GM19240 (cell line): ENCODE data around the gene KRTAP9-6.
"Not testable (repeated sequence)": the region's sequence is repeated elsewhere in the genome, so short reads cannot be mapped to it uniquely, and the experiment has no call there.

Experiments
- DNase-seq: peaks from one replicate; pipeline ENCODE4 v3.0.0; 2011; ENCODE audit warnings: low spot score; ENCODE audit not compliant: insufficient read length

Gene KRTAP9-6

GRCh38 chr17:41271323-41271722 is 6.1 kb downstream of the KRTAP9-6 start:
- DNase-seq, result not testable (repeated sequence)

- DNase-seq, result no peak
These were observed 6.7 kb downstream of the KRTAP9-6 start for GRCh38 chr17:41271858-41272257.

DNA sequence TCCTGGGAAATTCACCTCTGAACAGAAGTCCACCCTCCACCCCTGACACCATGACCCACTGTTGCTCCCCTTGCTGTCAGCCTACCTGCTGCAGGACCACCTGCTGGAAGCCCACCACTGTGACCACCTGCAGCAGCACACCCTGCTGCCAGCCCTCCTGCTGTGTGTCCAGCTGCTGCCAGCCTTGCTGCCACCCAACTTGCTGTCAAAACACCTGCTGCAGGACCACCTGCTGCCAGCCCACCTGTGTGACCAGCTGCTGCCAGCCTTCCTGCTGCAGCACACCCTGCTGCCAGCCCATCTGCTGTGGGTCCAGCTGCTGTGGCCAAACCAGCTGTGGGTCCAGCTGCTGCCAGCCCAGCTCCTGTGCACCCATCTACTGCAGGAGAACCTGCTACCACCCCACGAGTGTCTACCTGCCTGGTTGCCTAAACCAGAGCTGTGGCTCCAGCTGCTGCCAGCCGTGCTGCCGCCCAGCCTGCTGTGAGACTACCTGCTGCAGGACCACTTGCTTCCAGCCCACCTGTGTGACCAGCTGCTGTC is 10.5 kb downstream of the KRTAP9-6 start, which contains the start of gene KRTAP9-7:
Gene KRTAP9-7 (plus strand): TSS at position 51 of the 543 bp plus-strand sequence. CDS start 0 bp downstream, at position 51.
- DNase-seq, result not testable (repeated sequence)

DNA sequence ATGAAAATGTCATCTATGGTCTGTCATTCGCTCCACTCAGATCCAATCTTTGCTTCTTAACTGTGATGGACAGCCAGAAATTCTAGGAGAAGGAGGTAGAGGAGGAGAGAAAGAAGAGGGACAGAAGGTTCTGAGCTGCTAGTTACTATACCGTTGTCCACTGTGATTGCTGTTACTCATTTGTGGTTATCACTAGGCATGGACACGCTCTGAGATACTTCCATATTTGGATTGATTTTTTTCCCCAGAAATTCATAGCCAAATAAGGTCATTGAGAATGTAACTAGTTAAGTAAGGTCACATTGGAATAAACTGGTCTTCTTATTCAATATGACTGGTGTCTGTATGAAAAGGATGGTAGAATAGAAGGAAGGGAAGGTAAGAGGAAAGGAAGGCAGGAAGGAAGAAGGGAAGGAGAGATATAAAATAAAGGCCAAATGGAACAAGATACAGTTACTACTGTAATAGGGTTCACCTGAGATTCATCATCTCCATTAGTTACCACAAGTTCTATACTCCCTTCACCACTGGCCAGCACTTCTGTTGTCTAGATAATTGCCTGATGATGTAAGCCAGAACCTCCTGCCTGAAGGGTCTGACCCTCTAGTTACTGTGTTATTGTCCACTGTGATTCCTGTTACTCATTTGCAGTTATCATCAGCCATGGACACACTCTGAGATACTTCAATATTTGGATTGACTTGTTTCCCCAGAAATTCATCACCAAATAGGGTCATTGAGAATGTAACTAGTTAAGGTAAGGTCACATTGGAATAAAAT is 13.2 kb downstream of the KRTAP9-6 start:
- no peak for DNase-seq

DNA sequence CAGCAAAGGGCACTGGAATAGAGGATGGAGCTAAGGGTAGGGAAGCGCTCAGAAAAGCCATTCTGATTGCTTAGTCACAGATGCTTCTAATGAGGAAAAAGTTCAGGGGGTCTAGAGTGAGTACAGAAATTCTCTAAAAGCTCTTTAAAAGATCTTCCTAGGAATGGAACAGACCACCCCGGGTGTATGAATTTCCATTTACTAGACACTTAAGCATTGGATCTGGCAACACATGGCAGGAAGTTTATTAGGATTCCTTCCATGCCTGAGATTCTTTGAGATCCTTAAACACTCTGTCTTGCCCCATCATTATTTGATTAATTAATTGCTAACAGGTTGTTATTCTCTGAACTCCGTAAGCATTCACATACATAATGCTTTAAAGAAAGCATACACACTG is 18.9 kb downstream of the KRTAP9-6 start:
- no peak for DNase-seq

DNA sequence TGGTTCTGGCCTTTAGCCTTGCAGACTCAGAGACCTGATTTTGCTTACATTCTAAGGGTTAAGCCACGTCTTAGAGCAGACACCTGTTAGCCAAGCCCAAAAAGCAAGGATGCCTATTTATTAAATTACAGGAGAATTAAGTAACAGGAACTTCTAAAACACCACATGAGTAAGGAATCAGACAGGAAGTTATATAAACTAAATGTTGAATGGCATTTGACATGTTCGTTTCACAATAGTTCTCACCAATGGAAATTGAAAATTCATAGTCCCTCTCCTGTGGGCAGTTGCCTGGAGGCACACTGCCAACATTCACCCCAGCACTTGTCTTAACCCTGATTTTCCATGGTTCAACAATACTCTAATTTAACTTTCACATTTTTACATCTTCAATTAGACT is 19.4 kb downstream of the KRTAP9-6 start:
- DNase-seq, result no peak

- DNase-seq, result no peak
These were observed 21.9 kb downstream of the KRTAP9-6 start for GRCh38 chr17:41287050-41287449.

- no peak for DNase-seq
These were observed 28.8 kb downstream of the KRTAP9-6 start for GRCh38 chr17:41294016-41294415.

DNA sequence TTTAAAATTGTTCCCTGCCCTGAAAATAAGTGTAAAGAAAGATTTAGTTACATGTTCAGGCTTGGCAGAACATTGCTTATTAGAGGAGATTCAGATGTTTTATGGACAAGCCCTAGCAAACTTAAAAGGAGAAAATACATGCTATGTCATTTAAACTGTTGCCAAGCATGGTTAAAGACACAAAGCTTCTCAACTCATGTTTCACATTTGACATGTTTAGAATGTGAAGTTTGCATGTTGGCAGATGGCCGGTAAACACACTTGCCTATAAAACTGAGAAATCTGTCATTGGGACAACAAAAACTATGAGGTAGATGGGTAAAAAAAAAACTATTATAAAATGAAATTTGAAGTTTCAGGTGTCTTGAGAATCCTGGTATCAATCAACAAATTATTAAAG is 31.7 kb downstream of the KRTAP9-6 start:
- no peak for DNase-seq

GRCh38 chr17:41298458-41299135 is 33.4 kb downstream of the KRTAP9-6 start:
- no peak for DNase-seq

- DNase-seq, result no peak
These were observed 36.1 kb downstream of the KRTAP9-6 start for GRCh38 chr17:41301204-41301790.

DNA sequence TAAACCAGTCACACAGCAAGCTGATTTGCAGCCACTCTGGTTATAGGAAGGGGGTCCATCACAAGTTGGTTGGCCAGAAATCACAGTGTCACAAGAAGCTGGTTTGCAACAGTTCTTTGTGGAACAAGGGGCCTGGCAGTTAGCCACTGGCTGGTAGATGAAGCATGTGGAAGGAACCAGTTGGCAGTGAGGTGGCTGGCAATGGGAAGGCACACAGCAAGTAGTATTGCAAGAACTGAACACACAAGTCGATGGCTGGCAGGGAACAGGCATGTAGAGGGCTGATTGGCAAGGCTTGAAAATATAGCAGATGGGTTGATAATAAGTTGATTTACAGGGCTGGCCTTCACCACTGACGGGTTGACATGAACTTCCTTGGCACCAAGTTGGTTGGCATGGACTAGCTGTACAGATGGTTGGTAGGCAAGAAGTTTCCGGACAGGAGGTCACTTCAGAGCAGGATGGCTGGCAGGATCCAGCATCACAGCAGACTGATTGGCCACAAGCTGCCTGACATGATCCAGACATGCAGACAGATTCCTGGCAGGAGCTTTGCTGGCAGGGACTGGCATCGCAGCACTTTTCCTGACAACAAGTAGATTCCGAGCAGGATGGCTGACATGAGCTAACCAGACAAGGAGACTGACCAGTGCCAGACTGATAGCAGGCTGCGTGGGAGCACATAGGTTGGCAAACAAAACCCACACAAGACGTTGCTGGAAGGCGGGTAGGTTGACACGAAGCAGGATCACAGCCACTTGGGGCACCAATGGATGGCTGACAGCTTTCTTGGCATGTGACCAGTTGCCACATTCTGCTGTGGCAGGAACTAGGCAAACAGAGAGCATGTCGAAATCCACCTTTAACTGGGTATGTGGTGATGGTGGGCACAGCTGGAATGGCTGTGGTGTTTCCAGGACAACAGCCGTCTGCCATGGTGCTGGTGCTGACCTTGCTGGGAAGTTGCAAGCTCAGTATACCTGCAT is 37.0 kb downstream of the KRTAP9-6 start, which contains the start of gene KRTAP29-1:
Gene KRTAP29-1 (minus strand): TSS at position 936 of the 986 bp plus-strand sequence. CDS start 0 bp downstream, at position 936.
- DNase-seq, result no peak

- DNase-seq, result no peak
These were observed 37.8 kb downstream of the KRTAP9-6 start for GRCh38 chr17:41302981-41303380.

DNA sequence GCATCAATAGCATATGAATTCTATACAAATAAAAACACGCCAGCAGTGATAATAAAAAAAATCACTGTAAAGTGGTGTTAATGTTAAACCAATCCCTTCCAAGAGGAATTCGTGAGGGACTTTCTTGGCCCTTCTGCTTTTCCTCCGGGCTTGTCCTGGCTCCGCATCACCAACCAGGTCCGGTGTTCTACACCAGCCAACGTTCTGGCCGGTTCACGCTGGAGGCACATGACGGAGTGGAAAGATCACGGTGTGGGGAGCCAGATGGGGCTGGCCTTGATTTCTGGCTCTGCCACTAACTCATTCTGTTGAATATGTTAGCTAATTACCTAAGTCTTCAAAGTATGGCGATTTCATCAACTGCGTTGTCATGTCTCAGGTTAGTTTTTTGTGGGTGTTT is 38.9 kb downstream of the KRTAP9-6 start:
- no peak for DNase-seq

DNA sequence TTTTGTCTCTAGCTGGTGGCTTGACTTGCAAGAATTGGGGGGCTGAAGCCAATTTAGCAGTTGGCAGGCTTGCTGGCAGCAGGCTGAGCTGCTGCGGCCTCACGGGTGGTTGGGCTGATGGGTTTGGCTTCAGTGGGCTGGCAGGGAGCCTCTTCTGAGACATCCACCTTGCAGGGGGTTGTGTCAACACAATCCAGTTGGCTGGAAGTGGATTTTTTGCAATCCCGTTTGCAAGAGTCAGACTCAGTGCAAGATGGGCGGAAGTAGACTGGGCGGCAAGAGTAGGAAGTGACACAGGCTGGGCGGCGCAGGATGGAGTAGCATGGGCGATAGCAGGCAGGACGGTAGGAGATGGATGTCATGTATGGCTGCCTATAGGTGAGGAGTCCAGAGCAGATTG is 42.5 kb downstream of the KRTAP9-6 start:
- DNase-seq, result no peak

- DNase-seq, result no peak
These were observed 43.2 kb downstream of the KRTAP9-6 start for GRCh38 chr17:41308251-41308917.

DNA sequence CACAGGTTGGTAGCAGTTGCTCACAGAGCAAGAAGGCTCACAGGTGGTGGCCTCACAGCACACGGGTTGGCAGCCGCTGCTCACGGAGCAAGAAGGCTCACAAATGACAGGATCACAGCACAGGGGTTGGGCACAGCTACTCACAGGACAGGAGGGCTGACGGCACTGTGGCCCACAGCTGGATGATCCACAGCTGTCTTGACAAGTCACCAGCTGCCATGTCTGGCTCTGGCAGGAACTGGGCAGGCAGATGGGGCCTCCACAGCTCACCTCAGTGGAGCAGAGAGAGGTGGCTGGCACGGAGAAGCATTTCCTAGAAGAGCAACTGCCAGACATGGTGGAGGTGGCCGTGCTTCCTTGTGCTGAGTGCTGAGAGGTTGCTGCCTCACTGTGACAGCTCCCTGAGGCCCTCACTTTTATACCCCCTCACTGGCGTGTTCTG is 43.8 kb downstream of the KRTAP9-6 start, which contains the start of gene KRTAP16-1:
Gene KRTAP16-1 (minus strand): TSS at position 392 of the 442 bp plus-strand sequence. CDS start 56 bp downstream, at position 336.
- no peak for DNase-seq

DNA sequence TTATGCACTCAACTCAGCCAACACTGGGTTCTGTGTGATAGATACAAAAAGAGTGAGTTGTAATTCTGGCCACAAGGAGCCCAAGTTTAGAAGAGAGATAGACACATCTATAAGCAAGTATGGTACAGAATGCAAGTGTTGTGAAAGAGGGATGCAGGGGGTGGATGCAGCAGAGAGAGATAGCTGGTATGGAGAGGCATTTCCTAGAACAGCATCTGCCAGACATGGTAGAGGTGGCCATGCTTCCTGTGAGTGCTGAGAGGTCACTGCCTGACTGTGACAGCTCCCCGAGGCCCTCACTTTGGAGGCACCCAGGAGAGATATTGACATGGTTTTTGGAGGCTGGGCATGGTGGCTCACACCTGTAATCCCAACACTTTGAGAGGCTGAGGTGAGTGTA is 45.9 kb downstream of the KRTAP9-6 start:
- no peak for DNase-seq

GRCh38 chr17:41315204-41315794 is 50.1 kb downstream of the KRTAP9-6 start, which contains the start of gene KRTAP17-1:
Gene KRTAP17-1, minus strand, starts transcription at chr17:41315710. Its CDS starts 60 bp downstream, at chr17:41315650.
- DNase-seq, result no peak
